ENCODE measurements around the gene HDAC4.
A peak's percentile ranks its signal among the peaks of the same experiment; 100 is the strongest.

The HDAC4 gene

GRCh38 chr2:239020541-239021041 is 380.2 kb downstream of the HDAC4 start:
- Histone ChIP-seq H3K4ac (ENCODE audit: low read depth, low read length) (no peak overlapping the region), H3K23ac (ENCODE audit: low read length) (no peak overlapping the region), H3K9me3 (ENCODE audit: insufficient read depth, low read depth, low read length) (peaks cover 16% of the 10 kb centered on the region), H2BK120ac (ENCODE audit: insufficient read depth, low read length, poor library complexity) (no peak overlapping the region), H3K27me3 (ENCODE audit: insufficient read depth, low read length) (no peaks in the 10 kb centered on the region), H3K14ac (ENCODE audit: low read length) (no peak overlapping the region), H4K12ac (ENCODE audit: low read depth, low read length) (no peak overlapping the region), H3K4me1 (ENCODE audit: control insufficient read depth in 1 of 2, insufficient read depth in 2 of 2, low read length in 2 of 2) (no peaks in the 10 kb centered on the region), H2AFZ (ENCODE audit: insufficient read depth, low read length, poor library complexity) (no peak overlapping the region), H3K79me2 (ENCODE audit: control insufficient read depth, insufficient read depth, low read length, poor library complexity) (no peaks in the 10 kb centered on the region), H2AK5ac (ENCODE audit: low read length) (no peak overlapping the region), H4K91ac (ENCODE audit: low read depth, low read length) (no peak overlapping the region), H3K36me3 (ENCODE audit: control insufficient read depth in 1 of 2, insufficient read depth in 2 of 2, low read length in 2 of 2) (no peaks in the 10 kb centered on the region), H2BK5ac (ENCODE audit: low read depth, low read length, poor library complexity) (no peak overlapping the region), H3K9ac (ENCODE audit: low read length) (no peak overlapping the region), H3K79me1 (ENCODE audit: low read length) (no peaks in the 10 kb centered on the region), H2BK12ac (ENCODE audit: low read length) (no peak overlapping the region), H3K4me3 (ENCODE audit: low read depth, low read length) (no peak overlapping the region), H3K4me2 (ENCODE audit: low read length) (no peak overlapping the region), H4K8ac (ENCODE audit: low read depth, low read length) (no peak overlapping the region), H3K18ac (ENCODE audit: low read length) (no peak overlapping the region), H3K27ac (ENCODE audit: low read depth, low read length) (no peak overlapping the region)
- DNase-seq, result no peak
- WGBS (ENCODE audit: extremely low coverage, insufficient coverage, insufficient read length), result no CpG with 5 or more reads among the region's 17 CpGs

GRCh38 chr2:239019183-239019581 is 381.6 kb downstream of the HDAC4 start:
- Histone ChIP-seq H4K8ac (ENCODE audit: low read depth, low read length) (no peak overlapping the region), H3K36me3 (ENCODE audit: control insufficient read depth in 1 of 2, insufficient read depth in 2 of 2, low read length in 2 of 2) (no peaks in the 10 kb centered on the region), H3K4ac (ENCODE audit: low read depth, low read length) (no peak overlapping the region), H2BK120ac (ENCODE audit: insufficient read depth, low read length, poor library complexity) (no peak overlapping the region), H3K14ac (ENCODE audit: low read length) (no peak overlapping the region), H4K12ac (ENCODE audit: low read depth, low read length) (no peak overlapping the region), H3K27ac (ENCODE audit: low read depth, low read length) (no peak overlapping the region), H3K4me1 (ENCODE audit: control insufficient read depth in 1 of 2, insufficient read depth in 2 of 2, low read length in 2 of 2) (no peaks in the 10 kb centered on the region), H3K79me1 (ENCODE audit: low read length) (no peaks in the 10 kb centered on the region), H2AFZ (ENCODE audit: insufficient read depth, low read length, poor library complexity) (no peak overlapping the region), H3K23ac (ENCODE audit: low read length) (no peak overlapping the region), H3K4me2 (ENCODE audit: low read length) (no peak overlapping the region), H3K27me3 (ENCODE audit: insufficient read depth, low read length) (no peaks in the 10 kb centered on the region), H2BK12ac (ENCODE audit: low read length) (no peak overlapping the region), H2BK5ac (ENCODE audit: low read depth, low read length, poor library complexity) (no peak overlapping the region), H3K4me3 (ENCODE audit: low read depth, low read length) (no peak overlapping the region), H3K9ac (ENCODE audit: low read length) (no peak overlapping the region), H3K79me2 (ENCODE audit: control insufficient read depth, insufficient read depth, low read length, poor library complexity) (no peaks in the 10 kb centered on the region), H4K91ac (ENCODE audit: low read depth, low read length) (no peak overlapping the region), H3K18ac (ENCODE audit: low read length) (no peak overlapping the region), H3K9me3 (ENCODE audit: insufficient read depth, low read depth, low read length) (peaks cover 21% of the 10 kb centered on the region), H2AK5ac (ENCODE audit: low read length) (no peak overlapping the region)
- no CpG with 5 or more reads among the region's 6 CpGs for WGBS (ENCODE audit: extremely low coverage, insufficient coverage, insufficient read length)
- no peak for DNase-seq

- H2BK5ac ChIP-seq (ENCODE audit: low read depth, low read length, poor library complexity), result no peak overlapping the region
- no peak overlapping the region for H2BK12ac ChIP-seq (ENCODE audit: low read length)
- H3K4me1 ChIP-seq (ENCODE audit: control insufficient read depth in 1 of 2, insufficient read depth in 2 of 2, low read length in 2 of 2), result no peaks in the 10 kb centered on the region
- no peaks in the 10 kb centered on the region for H3K27me3 ChIP-seq (ENCODE audit: insufficient read depth, low read length)
- no peak overlapping the region for H3K27ac ChIP-seq (ENCODE audit: low read depth, low read length)
- DNase-seq, result no peak
- no peak overlapping the region for H4K12ac ChIP-seq (ENCODE audit: low read depth, low read length)
- H2AK5ac ChIP-seq (ENCODE audit: low read length), result no peak overlapping the region
- H4K91ac ChIP-seq (ENCODE audit: low read depth, low read length), result no peak overlapping the region
- H3K79me1 ChIP-seq (ENCODE audit: low read length), result no peaks in the 10 kb centered on the region
- H2AFZ ChIP-seq (ENCODE audit: insufficient read depth, low read length, poor library complexity), result no peak overlapping the region
- no peak overlapping the region for H2BK120ac ChIP-seq (ENCODE audit: insufficient read depth, low read length, poor library complexity)
- WGBS (ENCODE audit: extremely low coverage, insufficient coverage, insufficient read length), result no CpG with 5 or more reads among the region's 17 CpGs
- H3K4me3 ChIP-seq (ENCODE audit: low read depth, low read length), result no peak overlapping the region
- H3K14ac ChIP-seq (ENCODE audit: low read length), result no peak overlapping the region
- no peaks in the 10 kb centered on the region for H3K79me2 ChIP-seq (ENCODE audit: control insufficient read depth, insufficient read depth, low read length, poor library complexity)
- H3K9ac ChIP-seq (ENCODE audit: low read length), result no peak overlapping the region
- no peak overlapping the region for H3K23ac ChIP-seq (ENCODE audit: low read length)
- no peak overlapping the region for H3K18ac ChIP-seq (ENCODE audit: low read length)
- H3K9me3 ChIP-seq (ENCODE audit: insufficient read depth, low read depth, low read length), result peaks cover 21% of the 10 kb centered on the region
- no peak overlapping the region for H4K8ac ChIP-seq (ENCODE audit: low read depth, low read length)
- no peak overlapping the region for H3K4ac ChIP-seq (ENCODE audit: low read depth, low read length)
- no peaks in the 10 kb centered on the region for H3K36me3 ChIP-seq (ENCODE audit: control insufficient read depth in 1 of 2, insufficient read depth in 2 of 2, low read length in 2 of 2)
- H3K4me2 ChIP-seq (ENCODE audit: low read length), result no peak overlapping the region
Observed at GRCh38 chr2:239018271-239019182, 382.3 kb downstream of the HDAC4 start.

GRCh38 chr2:239017491-239018098 is 383.2 kb downstream of the HDAC4 start:
- H4K91ac ChIP-seq (ENCODE audit: low read depth, low read length), result no peak overlapping the region
- H2AFZ ChIP-seq (ENCODE audit: insufficient read depth, low read length, poor library complexity), result no peak overlapping the region
- H3K79me1 ChIP-seq (ENCODE audit: low read length), result no peaks in the 10 kb centered on the region
- H3K9me3 ChIP-seq (ENCODE audit: insufficient read depth, low read depth, low read length), result peaks cover 22% of the 10 kb centered on the region
- no peaks in the 10 kb centered on the region for H3K36me3 ChIP-seq (ENCODE audit: control insufficient read depth in 1 of 2, insufficient read depth in 2 of 2, low read length in 2 of 2)
- H3K18ac ChIP-seq (ENCODE audit: low read length), result no peak overlapping the region
- WGBS (ENCODE audit: extremely low coverage, insufficient coverage, insufficient read length), result no CpG with 5 or more reads among the region's 12 CpGs
- H3K27me3 ChIP-seq (ENCODE audit: insufficient read depth, low read length), result no peaks in the 10 kb centered on the region
- H3K4me1 ChIP-seq (ENCODE audit: control insufficient read depth in 1 of 2, insufficient read depth in 2 of 2, low read length in 2 of 2), result no peaks in the 10 kb centered on the region
- DNase-seq, result no peak
- no peak overlapping the region for H2BK5ac ChIP-seq (ENCODE audit: low read depth, low read length, poor library complexity)
- no peak overlapping the region for H2AK5ac ChIP-seq (ENCODE audit: low read length)
- H3K23ac ChIP-seq (ENCODE audit: low read length), result no peak overlapping the region
- H2BK120ac ChIP-seq (ENCODE audit: insufficient read depth, low read length, poor library complexity), result no peak overlapping the region
- H2BK12ac ChIP-seq (ENCODE audit: low read length), result no peak overlapping the region
- no peaks in the 10 kb centered on the region for H3K79me2 ChIP-seq (ENCODE audit: control insufficient read depth, insufficient read depth, low read length, poor library complexity)
- H3K27ac ChIP-seq (ENCODE audit: low read depth, low read length), result no peak overlapping the region
- no peak overlapping the region for H3K14ac ChIP-seq (ENCODE audit: low read length)
- H3K9ac ChIP-seq (ENCODE audit: low read length), result no peak overlapping the region
- no peak overlapping the region for H4K12ac ChIP-seq (ENCODE audit: low read depth, low read length)
- H3K4ac ChIP-seq (ENCODE audit: low read depth, low read length), result no peak overlapping the region
- no peak overlapping the region for H4K8ac ChIP-seq (ENCODE audit: low read depth, low read length)
- H3K4me3 ChIP-seq (ENCODE audit: low read depth, low read length), result peak overlapping the region; percentile 25
- H3K4me2 ChIP-seq (ENCODE audit: low read length), result no peak overlapping the region
